SK-N-SH (cell line): ENCODE data around the gene SIRPA. TPM values are rescaled to one million over a fixed set of nuclear protein-coding genes. Genes with fewer than 3 reads are reported as not detected.

Experiments used
- CTCF ChIA-PET: fragments of 300-600, 350-600 bp; formaldehyde crosslinking; extraction: SDS; loops from one replicate; lab custom pipeline; 2021; lab: Yijun Ruan, JAX
- POLR2A ChIA-PET: fragments of 350-600 bp; sonication (Branson Sonifier 250); formaldehyde crosslinking; extraction: SDS; loops from one replicate; lab custom pipeline; 2020; ENCODE audit warnings: antibody characterized with exemption, inconsistent platforms; lab: Yijun Ruan, JAX
- DNase-seq: peaks from one replicate; pipeline ENCODE4 v3.0.0; 2012
- H2AFZ ChIP-seq: fragments of 200-600 bp; sonication (generic); 2 replicates; pipeline ENCODE4 v1.8.1; 2016; ENCODE audit warnings: antibody characterized with exemption, mild to moderate bottlenecking, low read depth
- H3F3A ChIP-seq: fragments of 200-600 bp; sonication (generic); replicated peaks from 2 replicates; pipeline ENCODE3; 2016; ENCODE audit warnings: antibody characterized with exemption, mild to moderate bottlenecking; ENCODE audit not compliant: insufficient read depth
- H3K27ac ChIP-seq, 2 experiments: fragments of 200-500 bp in 1 of 2; fragments of 200-600 bp in 1 of 2; sonication (Bioruptor generic) in 1 of 2; sonication (generic), shearing (Covaris generic) in 1 of 2; 2 replicates each; pipeline versions ENCODE4 v1.5.1 to v1.6.1; 2014 to 2016; ENCODE audit warnings: low read depth in 2 of 2, inconsistent platforms in 1 of 2, low read length in 1 of 2, mild to moderate bottlenecking in 1 of 2, mixed read lengths in 1 of 2
- H3K27me3 ChIP-seq: fragments of 200-600 bp; sonication (generic), shearing (Covaris generic); 2 replicates; pipeline ENCODE4 v1.6.1; 2016; ENCODE audit warnings: mixed run types; ENCODE audit not compliant: insufficient read depth
- H3K36me3 ChIP-seq, 2 experiments: fragments of 200-500 bp in 1 of 2; fragments of 200-600 bp in 1 of 2; sonication (Bioruptor generic) in 1 of 2; sonication (generic) in 1 of 2; replicated peaks in 1 of 2; 2 replicates each; pipeline versions ENCODE3 to v1.5.1; 2014 to 2016; ENCODE audit warnings: low read length in 1 of 2, mild to moderate bottlenecking in 1 of 2; ENCODE audit not compliant: insufficient read depth in 2 of 2, control insufficient read depth in 1 of 2
- H3K4me1 ChIP-seq, 2 experiments: fragments of 200-500 bp in 1 of 2; fragments of 200-600 bp in 1 of 2; sonication (Bioruptor generic) in 1 of 2; sonication (generic), shearing (Covaris generic) in 1 of 2; 2 replicates each; pipeline versions ENCODE4 v1.5.1 to v1.6.1; 2014 to 2016; ENCODE audit warnings: low read depth in 1 of 2, low read length in 1 of 2, mixed run types in 1 of 2; ENCODE audit not compliant: insufficient read depth in 2 of 2, control insufficient read depth in 1 of 2
- H3K4me2 ChIP-seq: fragments of 200-600 bp; sonication (generic), shearing (Covaris generic); 2 replicates; pipeline ENCODE4 v1.6.1; 2017; ENCODE audit warnings: mixed run types
- H3K4me3 ChIP-seq, 2 experiments: fragments of 200-500 bp in 1 of 2; fragments of 200-600 bp in 1 of 2; sonication (Bioruptor generic) in 1 of 2; sonication (generic), shearing (Covaris generic) in 1 of 2; 2 replicates each; pipeline versions ENCODE4 v1.5.1 to v1.8.1; 2014 to 2016; ENCODE audit warnings: low read depth in 2 of 2, inconsistent platforms in 1 of 2, low read length in 1 of 2, mild to moderate bottlenecking in 1 of 2, mixed read lengths in 1 of 2, moderate library complexity in 1 of 2
- H3K79me2 ChIP-seq: fragments of 200-600 bp; sonication (generic); 2 replicates; pipeline ENCODE4 v1.8.1; 2017; ENCODE audit warnings: mild to moderate bottlenecking; ENCODE audit not compliant: insufficient read depth
- H3K9ac ChIP-seq: fragments of 200-600 bp; sonication (generic); 2 replicates; pipeline ENCODE4 v1.6.1; 2017; ENCODE audit warnings: mixed run types
- H3K9me2 ChIP-seq: fragments of 200-600 bp; sonication (generic); 2 replicates; pipeline ENCODE4 v1.6.1; 2017; ENCODE audit warnings: mixed run types
- H3K9me3 ChIP-seq: fragments of 200-600 bp; sonication (generic); 2 replicates; pipeline ENCODE4 v1.6.1; 2017; ENCODE audit warnings: mixed run types, mild to moderate bottlenecking, moderate library complexity
- H4K20me1 ChIP-seq: fragments of 200-600 bp; sonication (generic); 2 replicates; pipeline ENCODE4 v1.6.1; 2017; ENCODE audit warnings: mild to moderate bottlenecking, mixed run types; ENCODE audit not compliant: insufficient read depth
- CHD2 ChIP-seq: fragments of 150-350 bp; IDR thresholded peaks from 2 replicates; pipeline ENCODE4 v1.6.1; 2018; ENCODE audit warnings: low read length; ENCODE audit not compliant: partially characterized antibody
- EZH2phosphoT487 ChIP-seq: fragments of 200-600 bp; sonication (generic); IDR thresholded peaks from 2 replicates; pipeline ENCODE4 v1.6.1; 2017; ENCODE audit warnings: low read depth, mixed run types, mild to moderate bottlenecking, antibody characterized with exemption, moderate library complexity, borderline replicate concordance
- FOXM1 ChIP-seq: IDR thresholded peaks from 2 replicates; pipeline ENCODE4 v1.4.0; 2012; ENCODE audit warnings: low read depth, mild to moderate bottlenecking
- GATA2 ChIP-seq: sonication (generic); formaldehyde crosslinking; IDR thresholded peaks from 2 replicates; pipeline ENCODE4 v1.5.0; 2020; ENCODE audit warnings: mild to moderate bottlenecking, missing genetic modification reagents
- IRF3 ChIP-seq: fragments of 150-350 bp; IDR thresholded peaks from 2 replicates; pipeline ENCODE4 v1.6.1; 2016; ENCODE audit warnings: mild to moderate bottlenecking, low read depth, low read length
- JUND ChIP-seq: IDR thresholded peaks from 2 replicates; pipeline ENCODE4 v1.4.0; 2012
- MAX ChIP-seq: IDR thresholded peaks from 2 replicates; pipeline ENCODE4 v1.4.0; 2012; ENCODE audit warnings: low read depth
- MEF2A ChIP-seq: IDR thresholded peaks from 2 replicates; pipeline ENCODE4 v1.4.0; 2012; ENCODE audit warnings: low read depth, borderline replicate concordance
- NFIC ChIP-seq: IDR thresholded peaks from 2 replicates; pipeline ENCODE4 v1.4.0; 2012; ENCODE audit warnings: borderline replicate concordance
- RAD21 ChIP-seq: IDR thresholded peaks from 2 replicates; pipeline ENCODE4 v1.6.1; 2012; ENCODE audit warnings: mild to moderate bottlenecking, low read length
- RFX5 ChIP-seq: IDR thresholded peaks from 2 replicates; pipeline ENCODE4 v1.6.1; 2012; ENCODE audit warnings: mild to moderate bottlenecking, improper control_type of control experiment, low read length
- RXRA ChIP-seq: IDR thresholded peaks from 2 replicates; pipeline ENCODE4 v1.4.0; 2012; ENCODE audit warnings: low read depth, mild to moderate bottlenecking, borderline replicate concordance
- SMC3 ChIP-seq: IDR thresholded peaks from 2 replicates; pipeline ENCODE4 v1.6.1; 2012; ENCODE audit warnings: low read depth, low read length, improper control_type of control experiment
- TAF1 ChIP-seq: IDR thresholded peaks from 2 replicates; pipeline ENCODE4 v1.6.1; 2012; ENCODE audit warnings: low read depth, mild to moderate bottlenecking, low read length, moderate library complexity, borderline replicate concordance
- TCF12 ChIP-seq: IDR thresholded peaks from 2 replicates; pipeline ENCODE4 v1.4.0; 2012
- YY1 ChIP-seq: IDR thresholded peaks from 2 replicates; pipeline ENCODE4 v1.4.0; 2012; ENCODE audit warnings: low read depth, mild to moderate bottlenecking
- WGBS: methylation state at CpG from one replicate; pipeline ENCODE4 v1.1.6; 2017; ENCODE audit warnings: low lambda C conversion rate; 5-methylcytosine and 5-hydroxymethylcytosine counted together
- polyA plus RNA-seq, 3 experiments: library from polyadenylated mRNA; depleted of rRNA; stranded (reverse); fragments of >200 nt; gene quantifications; 2 replicates each; pipeline ENCODE4 v1.2.3, GENCODE V29; 2012
- TF ChIP-seq, protein P1 (sequence below): IDR thresholded peaks from 2 replicates; pipeline ENCODE4 v1.6.1; 2012; ENCODE audit warnings: mild to moderate bottlenecking, low read depth, low read length, moderate library complexity
- TF ChIP-seq, protein P2 (sequence below): IDR thresholded peaks from 2 replicates; pipeline ENCODE4 v1.4.0; 2012; ENCODE audit warnings: low read depth, borderline replicate concordance

Gene SIRPA
- polyA plus RNA-seq, 1 of the 3 experiments (the other 2 are of a cell fraction): 9.1 TPM

DNA sequence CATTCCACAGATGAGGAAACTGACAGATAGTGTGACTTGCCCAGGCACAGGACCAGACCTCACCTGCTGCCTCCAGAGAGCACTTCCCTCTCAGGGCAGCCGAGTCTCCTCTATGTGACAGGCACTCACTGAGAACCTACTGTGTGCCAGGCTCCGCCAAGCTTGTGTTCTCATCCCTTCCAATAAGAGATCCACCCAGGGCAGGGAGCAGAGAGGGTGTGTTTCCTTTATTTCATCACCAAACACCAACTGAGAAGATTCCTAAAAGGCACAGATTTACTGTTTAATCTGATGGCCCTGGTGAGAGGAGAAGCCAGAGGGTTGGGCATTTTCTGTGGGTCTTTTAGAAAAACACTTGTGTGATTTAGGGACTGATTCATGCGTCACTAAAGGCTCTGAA lies 20.5 kb downstream of the SIRPA start:
- Histone ChIP-seq H3F3A (no peaks in the 10 kb centered on the region), H3K4me2 (no peak overlapping the region), H3K9ac (no peak overlapping the region), H3K27me3 (no peaks in the 10 kb centered on the region), H3K4me1 (no peaks in the 10 kb centered on the region; a peak in 1 of 4 replicates), H3K9me3 (no peaks in the 10 kb centered on the region), H3K79me2 (peaks cover 11% of the 10 kb centered on the region; the same call in 1 of the 2 replicates), H2AFZ (no peak overlapping the region), H4K20me1 (no peaks in the 10 kb centered on the region), H3K9me2 (no peaks in the 10 kb centered on the region), H3K4me3 (no peak overlapping the region), H3K36me3 (peaks cover 2 to 7% of the 10 kb centered on the region in 2 experiments), H3K27ac (no peak overlapping the region)
- TF ChIP-seq MEF2A: no peak
- TF ChIP-seq NFIC: no peak
- no peak for TF ChIP-seq TCF12
- TF ChIP-seq, protein P1, sequence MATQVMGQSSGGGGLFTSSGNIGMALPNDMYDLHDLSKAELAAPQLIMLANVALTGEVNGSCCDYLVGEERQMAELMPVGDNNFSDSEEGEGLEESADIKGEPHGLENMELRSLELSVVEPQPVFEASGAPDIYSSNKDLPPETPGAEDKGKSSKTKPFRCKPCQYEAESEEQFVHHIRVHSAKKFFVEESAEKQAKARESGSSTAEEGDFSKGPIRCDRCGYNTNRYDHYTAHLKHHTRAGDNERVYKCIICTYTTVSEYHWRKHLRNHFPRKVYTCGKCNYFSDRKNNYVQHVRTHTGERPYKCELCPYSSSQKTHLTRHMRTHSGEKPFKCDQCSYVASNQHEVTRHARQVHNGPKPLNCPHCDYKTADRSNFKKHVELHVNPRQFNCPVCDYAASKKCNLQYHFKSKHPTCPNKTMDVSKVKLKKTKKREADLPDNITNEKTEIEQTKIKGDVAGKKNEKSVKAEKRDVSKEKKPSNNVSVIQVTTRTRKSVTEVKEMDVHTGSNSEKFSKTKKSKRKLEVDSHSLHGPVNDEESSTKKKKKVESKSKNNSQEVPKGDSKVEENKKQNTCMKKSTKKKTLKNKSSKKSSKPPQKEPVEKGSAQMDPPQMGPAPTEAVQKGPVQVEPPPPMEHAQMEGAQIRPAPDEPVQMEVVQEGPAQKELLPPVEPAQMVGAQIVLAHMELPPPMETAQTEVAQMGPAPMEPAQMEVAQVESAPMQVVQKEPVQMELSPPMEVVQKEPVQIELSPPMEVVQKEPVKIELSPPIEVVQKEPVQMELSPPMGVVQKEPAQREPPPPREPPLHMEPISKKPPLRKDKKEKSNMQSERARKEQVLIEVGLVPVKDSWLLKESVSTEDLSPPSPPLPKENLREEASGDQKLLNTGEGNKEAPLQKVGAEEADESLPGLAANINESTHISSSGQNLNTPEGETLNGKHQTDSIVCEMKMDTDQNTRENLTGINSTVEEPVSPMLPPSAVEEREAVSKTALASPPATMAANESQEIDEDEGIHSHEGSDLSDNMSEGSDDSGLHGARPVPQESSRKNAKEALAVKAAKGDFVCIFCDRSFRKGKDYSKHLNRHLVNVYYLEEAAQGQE: no peak
- TF ChIP-seq SMC3: no peak
- no peak for TF ChIP-seq RFX5
- TF ChIP-seq YY1: no peak
- TF ChIP-seq, protein P2, sequence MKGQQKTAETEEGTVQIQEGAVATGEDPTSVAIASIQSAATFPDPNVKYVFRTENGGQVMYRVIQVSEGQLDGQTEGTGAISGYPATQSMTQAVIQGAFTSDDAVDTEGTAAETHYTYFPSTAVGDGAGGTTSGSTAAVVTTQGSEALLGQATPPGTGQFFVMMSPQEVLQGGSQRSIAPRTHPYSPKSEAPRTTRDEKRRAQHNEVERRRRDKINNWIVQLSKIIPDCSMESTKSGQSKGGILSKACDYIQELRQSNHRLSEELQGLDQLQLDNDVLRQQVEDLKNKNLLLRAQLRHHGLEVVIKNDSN: no peak
- no peak for TF ChIP-seq CHD2
- no peak for TF ChIP-seq EZH2phosphoT487
- no peak for TF ChIP-seq MAX
- TF ChIP-seq GATA2: no peak
- TF ChIP-seq IRF3: no peak
- TF ChIP-seq RAD21: no peak
- TF ChIP-seq FOXM1: no peak
- no peak for TF ChIP-seq JUND
- no peak for TF ChIP-seq RXRA
- TF ChIP-seq TAF1: no peak
- ChIA-PET POLR2A (no interaction called here), CTCF (interaction anchor here (1.1 kb wide), 1 partner anchor 11 kb away, joined by 3 read pairs; no protein-coding TSS in a partner anchor)
- DNase-seq: no peak
- 88% methylated on average over 3 of the region's 3 CpGs for WGBS
